GM23338 (cell line): ENCODE results near the gene OR52K1. TPM values are rescaled to one million over a fixed set of nuclear protein-coding genes. Genes with fewer than 3 reads are reported as not detected.

Experiments
- ATAC-seq: fragments of 200-7000 bp; cut with Tn5 transposase; 3 replicates; pipeline ENCODE4 v1.9.1; 2020
- DNase-seq: peaks from one replicate; pipeline ENCODE4 v3.0.0-alpha.2; 2015; ENCODE audit warnings: low spot score
- H2AFZ ChIP-seq: fragments of 200-600 bp; sonication (generic); 2 replicates; pipeline ENCODE4 v1.8.0; 2016; ENCODE audit warnings: antibody characterized with exemption, mild to moderate bottlenecking, moderate library complexity
- H3F3A ChIP-seq: fragments of 200-600 bp; sonication (generic); replicated peaks from 2 replicates; pipeline ENCODE4 v1.8.0; 2017; ENCODE audit warnings: antibody characterized with exemption, mixed run types, low read depth
- H3K27ac ChIP-seq: fragments of 200-600 bp; sonication (generic); 2 replicates; pipeline ENCODE4 v1.6.1; 2016; ENCODE audit warnings: low read depth
- H3K27me3 ChIP-seq: fragments of 200-600 bp; sonication (generic); 2 replicates; pipeline ENCODE4 v1.8.0; 2016; ENCODE audit warnings: mild to moderate bottlenecking, mixed run types, moderate library complexity; ENCODE audit not compliant: insufficient read depth
- H3K36me3 ChIP-seq: fragments of 200-600 bp; sonication (generic); 2 replicates; pipeline ENCODE4 v1.8.0; 2016; ENCODE audit warnings: mild to moderate bottlenecking; ENCODE audit not compliant: insufficient read depth
- H3K4me1 ChIP-seq: fragments of 200-600 bp; sonication (generic); 2 replicates; pipeline ENCODE4 v1.8.0; 2016; ENCODE audit warnings: mild to moderate bottlenecking, moderate library complexity; ENCODE audit not compliant: insufficient read depth
- H3K4me2 ChIP-seq: fragments of 200-600 bp; sonication (generic); 2 replicates; pipeline ENCODE4 v1.7.1; 2017; ENCODE audit warnings: mixed run types
- H3K4me3 ChIP-seq: fragments of 200-600 bp; sonication (generic); 2 replicates; pipeline ENCODE4 v1.6.1; 2016; ENCODE audit warnings: mixed run types
- H3K79me2 ChIP-seq: fragments of 200-600 bp; sonication (generic); replicated peaks from 2 replicates; pipeline ENCODE4 v1.8.0; 2017; ENCODE audit warnings: mild to moderate bottlenecking; ENCODE audit not compliant: insufficient read depth
- H3K9me2 ChIP-seq: fragments of 200-600 bp; sonication (generic); 2 replicates; pipeline ENCODE4 v1.8.0; 2017; ENCODE audit not compliant: insufficient read depth
- H4K20me1 ChIP-seq: fragments of 200-600 bp; sonication (generic); replicated peaks from 2 replicates; pipeline ENCODE4 v1.8.0; 2017; ENCODE audit warnings: mild to moderate bottlenecking; ENCODE audit not compliant: insufficient read depth
- H3K27ac Mint-ChIP-seq: 2 replicates; pipeline ENCODE4 v1.8.0; 2020; ENCODE audit warnings: inconsistent platforms, mild to moderate bottlenecking, moderate library complexity, mixed read lengths
- H3K27me3 Mint-ChIP-seq: 3 replicates; pipeline ENCODE4 v1.8.0; 2022; ENCODE audit warnings: low read depth, mild to moderate bottlenecking, moderate library complexity, mixed read lengths, inconsistent platforms; ENCODE audit not compliant: insufficient read depth, poor library complexity
- H3K36me3 Mint-ChIP-seq: 3 replicates; pipeline ENCODE4 v1.8.0; 2021; ENCODE audit warnings: low read depth, mild to moderate bottlenecking, inconsistent platforms, moderate library complexity, mixed read lengths
- H3K4me1 Mint-ChIP-seq: 3 replicates; pipeline ENCODE4 v1.8.0; 2020; ENCODE audit warnings: mild to moderate bottlenecking, inconsistent platforms, mixed read lengths
- H3K4me3 Mint-ChIP-seq: 3 replicates; pipeline ENCODE4 v1.8.0; 2021; ENCODE audit warnings: moderate library complexity, mild to moderate bottlenecking, inconsistent platforms, mixed read lengths
- H3K9me3 Mint-ChIP-seq: 3 replicates; pipeline ENCODE4 v1.8.0; 2020; ENCODE audit warnings: moderate library complexity, mild to moderate bottlenecking, inconsistent platforms, mixed read lengths
- CREB1 ChIP-seq: fragments of 250-450 bp; sonication (Bioruptor Pico); IDR thresholded peaks from 2 replicates; pipeline ENCODE4 v1.5.0; 2020; ENCODE audit warnings: low read depth, mild to moderate bottlenecking, moderate library complexity
- EZH2 ChIP-seq: fragments of 200-600 bp; sonication (generic); IDR thresholded peaks from one replicate; pipeline ENCODE4 v1.8.0; 2017; ENCODE audit warnings: antibody characterized with exemption, mild to moderate bottlenecking, low read depth; ENCODE audit not compliant: unreplicated experiment
- EZH2phosphoT487 ChIP-seq: fragments of 200-600 bp; sonication (generic); IDR thresholded peaks from one replicate; pipeline ENCODE4 v1.8.1; 2018; ENCODE audit warnings: antibody characterized with exemption; ENCODE audit not compliant: unreplicated experiment
- JUNB ChIP-seq: IDR thresholded peaks from one replicate; pipeline ENCODE4 v1.6.1; 2016; ENCODE audit warnings: antibody characterized with exemption; ENCODE audit not compliant: unreplicated experiment
- NANOG ChIP-seq: IDR thresholded peaks from 2 replicates; pipeline ENCODE4 v1.6.1; 2016; ENCODE audit warnings: antibody characterized with exemption, borderline replicate concordance
- POLR2AphosphoS5 ChIP-seq: IDR thresholded peaks from 2 replicates; pipeline ENCODE4 v1.6.1; 2016; ENCODE audit warnings: antibody characterized with exemption, low read depth
- STAT1 ChIP-seq: IDR thresholded peaks from one replicate; pipeline ENCODE4 v1.6.1; 2016; ENCODE audit warnings: antibody characterized with exemption; ENCODE audit not compliant: unreplicated experiment
- ZNF114 ChIP-seq: fragments of 250-450 bp; sonication (Bioruptor Pico); IDR thresholded peaks from 2 replicates; pipeline ENCODE4 v1.5.0; 2020; ENCODE audit warnings: mild to moderate bottlenecking, moderate library complexity
- ZNF331 ChIP-seq: fragments of 250-450 bp; sonication (Bioruptor Pico); IDR thresholded peaks from 2 replicates; pipeline ENCODE4 v1.5.0; 2020; ENCODE audit warnings: low read depth, mild to moderate bottlenecking, moderate library complexity
- polyA plus RNA-seq: library from polyadenylated mRNA; unstranded; fragments of >200 nt; fragmentation: Nextera tagmentation; extraction: Ambion mirVana; gene quantifications from 2 replicates; pipeline ENCODE4 v1.2.1, GENCODE V29; 2016
- total RNA-seq: library from RNA; depleted of rRNA; stranded (reverse); fragments of >200 nt; shearing (Covaris generic); gene quantifications from 2 replicates; pipeline ENCODE4 v1.2.3, GENCODE V29; 2014
- TF ChIP-seq, protein P1 (sequence below), 2 experiments: fragments of 200-600 bp in 1 of 2; sonication (generic) in 1 of 2; conservative IDR thresholded peaks; 2 replicates each; pipeline versions ENCODE4 v1.5.1 to v1.6.1; 2016 to 2017; ENCODE audit warnings: antibody characterized with exemption in 2 of 2, low read depth in 2 of 2, mild to moderate bottlenecking in 2 of 2, moderate library complexity in 1 of 2
- TF ChIP-seq, protein P2 (sequence below): fragments of 250-450 bp; sonication (Bioruptor Pico); IDR thresholded peaks from 2 replicates; pipeline ENCODE4 v1.5.0; 2020; ENCODE audit warnings: mild to moderate bottlenecking, moderate library complexity
- TF ChIP-seq, protein P3 (sequence below): IDR thresholded peaks from 2 replicates; pipeline ENCODE4 v1.6.1; 2016; ENCODE audit warnings: antibody characterized with exemption

OR52K1 gene
- total and polyA plus RNA-seq, 2 experiments from 2014 or later: not detected

DNA sequence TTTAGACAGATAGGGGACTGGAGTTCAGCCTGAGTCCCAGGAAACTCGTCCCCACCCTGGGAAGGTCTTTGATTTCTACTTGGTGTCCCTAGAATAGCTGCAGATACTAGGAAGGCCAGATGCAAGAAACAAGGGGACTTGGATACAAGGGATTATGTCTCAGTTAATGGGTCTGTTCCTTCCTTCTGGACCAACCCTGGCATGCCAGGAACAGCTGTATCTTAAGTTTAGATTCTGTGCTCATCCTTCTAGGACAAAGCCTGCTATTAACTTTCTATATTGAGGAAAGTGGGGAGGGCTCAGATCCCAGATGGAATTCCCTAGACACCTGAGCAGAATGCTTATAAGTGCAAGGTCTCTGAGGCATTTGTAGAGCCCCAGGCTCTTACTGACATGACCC, 58.6 kb downstream of the OR52K1 start:
- H3K4me1 ChIP-seq: no peaks in the 10 kb centered on the region

More for the DNA sequence above, 58.6 kb downstream of the OR52K1 start:
- Mint-ChIP-seq H3K27ac (no peak overlapping the region), H3K36me3 (no peaks in the 10 kb centered on the region), H3K4me1 (no peaks in the 10 kb centered on the region), H3K27me3 (no peaks in the 10 kb centered on the region), H3K9me3 (no peaks in the 10 kb centered on the region; the same call in 2 of the 3 replicates), H3K4me3 (no peak overlapping the region)
- no peak overlapping the region for H3K27ac ChIP-seq
- no peaks in the 10 kb centered on the region for H3K27me3 ChIP-seq
- 0 out of 2 replicates have a peak, but pooled peaks cover 3% of the 10 kb centered on the region for H3K9me2 ChIP-seq
- DNase-seq (no peak), ATAC-seq (no peak)
- no peaks in the 10 kb centered on the region for H3K36me3 ChIP-seq
- H3K4me3 ChIP-seq: no peak overlapping the region
- H3F3A ChIP-seq: no peaks in the 10 kb centered on the region
- no peaks in the 10 kb centered on the region for H4K20me1 ChIP-seq
- no peaks in the 10 kb centered on the region for H3K79me2 ChIP-seq
- TF ChIP-seq NANOG: no peak
- TF ChIP-seq EZH2phosphoT487: no peak
- TF ChIP-seq ZNF331 (CRISPR knock-in tag): no peak
- TF ChIP-seq POLR2AphosphoS5: no peak
- no peak for TF ChIP-seq ZNF114
- TF ChIP-seq CREB1 (CRISPR knock-in tag): no peak
- TF ChIP-seq, protein P1, sequence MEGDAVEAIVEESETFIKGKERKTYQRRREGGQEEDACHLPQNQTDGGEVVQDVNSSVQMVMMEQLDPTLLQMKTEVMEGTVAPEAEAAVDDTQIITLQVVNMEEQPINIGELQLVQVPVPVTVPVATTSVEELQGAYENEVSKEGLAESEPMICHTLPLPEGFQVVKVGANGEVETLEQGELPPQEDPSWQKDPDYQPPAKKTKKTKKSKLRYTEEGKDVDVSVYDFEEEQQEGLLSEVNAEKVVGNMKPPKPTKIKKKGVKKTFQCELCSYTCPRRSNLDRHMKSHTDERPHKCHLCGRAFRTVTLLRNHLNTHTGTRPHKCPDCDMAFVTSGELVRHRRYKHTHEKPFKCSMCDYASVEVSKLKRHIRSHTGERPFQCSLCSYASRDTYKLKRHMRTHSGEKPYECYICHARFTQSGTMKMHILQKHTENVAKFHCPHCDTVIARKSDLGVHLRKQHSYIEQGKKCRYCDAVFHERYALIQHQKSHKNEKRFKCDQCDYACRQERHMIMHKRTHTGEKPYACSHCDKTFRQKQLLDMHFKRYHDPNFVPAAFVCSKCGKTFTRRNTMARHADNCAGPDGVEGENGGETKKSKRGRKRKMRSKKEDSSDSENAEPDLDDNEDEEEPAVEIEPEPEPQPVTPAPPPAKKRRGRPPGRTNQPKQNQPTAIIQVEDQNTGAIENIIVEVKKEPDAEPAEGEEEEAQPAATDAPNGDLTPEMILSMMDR (conservative IDR thresholded peaks at IDR 0.05; ENCODE audit: low read depth in 2 of 2): no peak
- TF ChIP-seq STAT1: no peak
- TF ChIP-seq, protein P2, sequence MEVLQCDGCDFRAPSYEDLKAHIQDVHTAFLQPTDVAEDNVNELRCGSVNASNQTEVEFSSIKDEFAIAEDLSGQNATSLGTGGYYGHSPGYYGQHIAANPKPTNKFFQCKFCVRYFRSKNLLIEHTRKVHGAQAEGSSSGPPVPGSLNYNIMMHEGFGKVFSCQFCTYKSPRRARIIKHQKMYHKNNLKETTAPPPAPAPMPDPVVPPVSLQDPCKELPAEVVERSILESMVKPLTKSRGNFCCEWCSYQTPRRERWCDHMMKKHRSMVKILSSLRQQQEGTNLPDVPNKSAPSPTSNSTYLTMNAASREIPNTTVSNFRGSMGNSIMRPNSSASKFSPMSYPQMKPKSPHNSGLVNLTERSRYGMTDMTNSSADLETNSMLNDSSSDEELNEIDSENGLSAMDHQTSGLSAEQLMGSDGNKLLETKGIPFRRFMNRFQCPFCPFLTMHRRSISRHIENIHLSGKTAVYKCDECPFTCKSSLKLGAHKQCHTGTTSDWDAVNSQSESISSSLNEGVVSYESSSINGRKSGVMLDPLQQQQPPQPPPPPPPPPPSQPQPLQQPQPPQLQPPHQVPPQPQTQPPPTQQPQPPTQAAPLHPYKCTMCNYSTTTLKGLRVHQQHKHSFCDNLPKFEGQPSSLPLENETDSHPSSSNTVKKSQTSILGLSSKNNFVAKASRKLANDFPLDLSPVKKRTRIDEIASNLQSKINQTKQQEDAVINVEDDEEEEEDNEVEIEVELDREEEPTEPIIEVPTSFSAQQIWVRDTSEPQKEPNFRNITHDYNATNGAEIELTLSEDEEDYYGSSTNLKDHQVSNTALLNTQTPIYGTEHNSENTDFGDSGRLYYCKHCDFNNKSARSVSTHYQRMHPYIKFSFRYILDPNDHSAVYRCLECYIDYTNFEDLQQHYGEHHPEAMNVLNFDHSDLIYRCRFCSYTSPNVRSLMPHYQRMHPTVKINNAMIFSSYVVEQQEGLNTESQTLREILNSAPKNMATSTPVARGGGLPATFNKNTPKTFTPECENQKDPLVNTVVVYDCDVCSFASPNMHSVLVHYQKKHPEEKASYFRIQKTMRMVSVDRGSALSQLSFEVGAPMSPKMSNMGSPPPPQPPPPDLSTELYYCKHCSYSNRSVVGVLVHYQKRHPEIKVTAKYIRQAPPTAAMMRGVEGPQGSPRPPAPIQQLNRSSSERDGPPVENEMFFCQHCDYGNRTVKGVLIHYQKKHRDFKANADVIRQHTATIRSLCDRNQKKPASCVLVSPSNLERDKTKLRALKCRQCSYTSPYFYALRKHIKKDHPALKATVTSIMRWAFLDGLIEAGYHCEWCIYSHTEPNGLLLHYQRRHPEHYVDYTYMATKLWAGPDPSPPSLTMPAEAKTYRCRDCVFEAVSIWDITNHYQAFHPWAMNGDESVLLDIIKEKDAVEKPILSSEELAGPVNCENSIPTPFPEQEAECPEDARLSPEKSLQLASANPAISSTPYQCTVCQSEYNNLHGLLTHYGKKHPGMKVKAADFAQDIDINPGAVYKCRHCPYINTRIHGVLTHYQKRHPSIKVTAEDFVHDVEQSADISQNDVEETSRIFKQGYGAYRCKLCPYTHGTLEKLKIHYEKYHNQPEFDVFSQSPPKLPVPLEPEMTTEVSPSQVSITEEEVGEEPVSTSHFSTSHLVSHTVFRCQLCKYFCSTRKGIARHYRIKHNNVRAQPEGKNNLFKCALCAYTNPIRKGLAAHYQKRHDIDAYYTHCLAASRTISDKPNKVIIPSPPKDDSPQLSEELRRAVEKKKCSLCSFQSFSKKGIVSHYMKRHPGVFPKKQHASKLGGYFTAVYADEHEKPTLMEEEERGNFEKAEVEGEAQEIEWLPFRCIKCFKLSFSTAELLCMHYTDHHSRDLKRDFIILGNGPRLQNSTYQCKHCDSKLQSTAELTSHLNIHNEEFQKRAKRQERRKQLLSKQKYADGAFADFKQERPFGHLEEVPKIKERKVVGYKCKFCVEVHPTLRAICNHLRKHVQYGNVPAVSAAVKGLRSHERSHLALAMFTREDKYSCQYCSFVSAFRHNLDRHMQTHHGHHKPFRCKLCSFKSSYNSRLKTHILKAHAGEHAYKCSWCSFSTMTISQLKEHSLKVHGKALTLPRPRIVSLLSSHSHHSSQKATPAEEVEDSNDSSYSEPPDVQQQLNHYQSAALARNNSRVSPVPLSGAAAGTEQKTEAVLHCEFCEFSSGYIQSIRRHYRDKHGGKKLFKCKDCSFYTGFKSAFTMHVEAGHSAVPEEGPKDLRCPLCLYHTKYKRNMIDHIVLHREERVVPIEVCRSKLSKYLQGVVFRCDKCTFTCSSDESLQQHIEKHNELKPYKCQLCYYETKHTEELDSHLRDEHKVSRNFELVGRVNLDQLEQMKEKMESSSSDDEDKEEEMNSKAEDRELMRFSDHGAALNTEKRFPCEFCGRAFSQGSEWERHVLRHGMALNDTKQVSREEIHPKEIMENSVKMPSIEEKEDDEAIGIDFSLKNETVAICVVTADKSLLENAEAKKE (CRISPR knock-in tag): no peak
- no peak for TF ChIP-seq JUNB
- TF ChIP-seq, protein P3, sequence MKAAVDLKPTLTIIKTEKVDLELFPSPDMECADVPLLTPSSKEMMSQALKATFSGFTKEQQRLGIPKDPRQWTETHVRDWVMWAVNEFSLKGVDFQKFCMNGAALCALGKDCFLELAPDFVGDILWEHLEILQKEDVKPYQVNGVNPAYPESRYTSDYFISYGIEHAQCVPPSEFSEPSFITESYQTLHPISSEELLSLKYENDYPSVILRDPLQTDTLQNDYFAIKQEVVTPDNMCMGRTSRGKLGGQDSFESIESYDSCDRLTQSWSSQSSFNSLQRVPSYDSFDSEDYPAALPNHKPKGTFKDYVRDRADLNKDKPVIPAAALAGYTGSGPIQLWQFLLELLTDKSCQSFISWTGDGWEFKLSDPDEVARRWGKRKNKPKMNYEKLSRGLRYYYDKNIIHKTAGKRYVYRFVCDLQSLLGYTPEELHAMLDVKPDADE: no peak
- TF ChIP-seq EZH2: no peak
- H2AFZ ChIP-seq: no peak overlapping the region
- no peak overlapping the region for H3K4me2 ChIP-seq
